Measurements from ENCODE around the gene CEL. TPM values are rescaled to one million over a fixed set of nuclear protein-coding genes. Genes with fewer than 3 reads are reported as not detected.

CEL gene
- total RNA-seq, 2 donors from 2014 or later, result 0.61 to 16.6 TPM

GRCh38 chr9:133114886-133115603, 53.3 kb downstream of the CEL start:
- Histone ChIP-seq H3K36me3 (peaks cover 2% of the 10 kb centered on the region), H3K9me3 (no peaks in the 10 kb centered on the region), H3K9ac (ENCODE audit: low read depth in 2 of 2, low read length in 2 of 2) (peak overlapping the region; percentile 27 to 56), H3K4me1 (peaks cover 38% of the 10 kb centered on the region), H3K27ac (no peak overlapping the region), H3K27me3 (no peaks in the 10 kb centered on the region), H3K4me3 (no peak overlapping the region)
- TF ChIP-seq CTCF (IDR thresholded peaks at IDR 0.05), result no peak
- intact Hi-C loops (cut with DNase I), result no loop called here
- DNase-seq, result no peak

GRCh38 chr9:133115604-133116345, 54.0 kb downstream of the CEL start:
- Histone ChIP-seq H3K4me1 (peaks cover 38% of the 10 kb centered on the region), H3K27ac (no peak overlapping the region), H3K9me3 (no peaks in the 10 kb centered on the region), H3K9ac (ENCODE audit: low read depth in 2 of 2, low read length in 2 of 2) (peak overlapping the region; percentile 27 to 56), H3K4me3 (no peak overlapping the region), H3K27me3 (no peaks in the 10 kb centered on the region), H3K36me3 (no peaks in the 10 kb centered on the region)
- no peak for TF ChIP-seq CTCF (IDR thresholded peaks at IDR 0.05)
- DNase-seq, result no peak
- intact Hi-C loops (cut with DNase I), result no loop called here

- Histone ChIP-seq H3K27ac (no peak overlapping the region), H3K36me3 (no peaks in the 10 kb centered on the region), H3K4me3 (no peak overlapping the region), H3K27me3 (no peaks in the 10 kb centered on the region), H3K9ac (ENCODE audit: low read depth in 2 of 2, low read length in 2 of 2) (peak overlapping the region; percentile 26), H3K4me1 (peaks cover 38% of the 10 kb centered on the region), H3K9me3 (no peaks in the 10 kb centered on the region)
- DNase-seq, result peak; percentile 49
- intact Hi-C loops (cut with DNase I), result no loop called here
- TF ChIP-seq CTCF (IDR thresholded peaks at IDR 0.05), result no peak
These were observed 54.8 kb downstream of the CEL start for GRCh38 chr9:133116346-133117231.

- Histone ChIP-seq H3K36me3 (no peaks in the 10 kb centered on the region), H3K9me3 (no peaks in the 10 kb centered on the region), H3K9ac (ENCODE audit: low read depth in 2 of 2, low read length in 2 of 2) (peak overlapping the region in 1 of 2 donors; percentile 19), H3K4me3 (no peak overlapping the region), H3K27me3 (no peaks in the 10 kb centered on the region), H3K4me1 (peaks cover 38% of the 10 kb centered on the region), H3K27ac (no peak overlapping the region)
- no peak for TF ChIP-seq CTCF (IDR thresholded peaks at IDR 0.05)
- intact Hi-C loops (cut with DNase I), result no loop called here
- no peak for DNase-seq
These were observed 55.7 kb downstream of the CEL start for GRCh38 chr9:133117271-133118178.

Data from colonic mucosa (tissue), 4 donors.